GM20431 (cell line): ENCODE measurements around the gene PPP1R9B.

ENCODE experiments used
- in situ Hi-C: fragments of 300-500 bp; cut with MseI, MboI; formaldehyde crosslinking; loops from one replicate; pipeline ENCODE4 v1.15.0; 2020; ENCODE audit warnings: low sequenced_read_pairs; ENCODE audit not compliant: unreplicated experiment

PPP1R9B gene

GRCh38 chr17:50150354-50151040 lies at the start of gene PPP1R9B:
Gene PPP1R9B, minus strand, starts transcription at chr17:50150677. Its CDS starts 164 bp downstream, at chr17:50150513.
- in situ Hi-C loops: no loop called here

GRCh38 chr17:50199803-50200456 lies 49.5 kb upstream of the PPP1R9B start:
- in situ Hi-C loops: loop anchor here (10.0 kb wide), 1 partner anchor 95 kb away; no protein-coding TSS in a partner anchor

- in situ Hi-C loops: no loop called here
Observed at GRCh38 chr17:50199211-50199802, 48.8 kb upstream of the PPP1R9B start.

- in situ Hi-C loops: no loop called here
Observed at GRCh38 chr17:50198026-50198669, 47.7 kb upstream of the PPP1R9B start.

- in situ Hi-C loops: no loop called here
Observed at GRCh38 chr17:50196826-50197225, 46.3 kb upstream of the PPP1R9B start.

DNA sequence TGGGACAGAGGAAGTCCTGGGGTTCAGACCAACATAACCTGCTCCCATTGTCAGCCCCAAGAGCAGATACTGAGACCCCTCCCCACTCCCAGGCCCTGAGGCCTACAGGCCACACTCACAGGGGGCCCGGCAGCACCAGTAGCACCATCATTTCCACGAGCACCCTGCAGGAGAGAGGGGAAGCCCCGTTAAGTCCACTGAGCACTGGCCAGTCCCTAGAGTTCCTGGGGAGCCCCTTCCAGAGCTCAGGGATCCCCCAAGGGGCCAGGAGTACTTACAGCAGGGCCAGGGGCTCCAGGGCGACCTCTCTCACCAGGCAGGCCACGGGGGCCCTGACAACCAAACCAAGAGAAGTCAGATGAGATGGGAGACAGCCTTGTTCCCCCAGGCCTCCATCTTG lies 45.6 kb upstream of the PPP1R9B start:
- in situ Hi-C loops: no loop called here

DNA sequence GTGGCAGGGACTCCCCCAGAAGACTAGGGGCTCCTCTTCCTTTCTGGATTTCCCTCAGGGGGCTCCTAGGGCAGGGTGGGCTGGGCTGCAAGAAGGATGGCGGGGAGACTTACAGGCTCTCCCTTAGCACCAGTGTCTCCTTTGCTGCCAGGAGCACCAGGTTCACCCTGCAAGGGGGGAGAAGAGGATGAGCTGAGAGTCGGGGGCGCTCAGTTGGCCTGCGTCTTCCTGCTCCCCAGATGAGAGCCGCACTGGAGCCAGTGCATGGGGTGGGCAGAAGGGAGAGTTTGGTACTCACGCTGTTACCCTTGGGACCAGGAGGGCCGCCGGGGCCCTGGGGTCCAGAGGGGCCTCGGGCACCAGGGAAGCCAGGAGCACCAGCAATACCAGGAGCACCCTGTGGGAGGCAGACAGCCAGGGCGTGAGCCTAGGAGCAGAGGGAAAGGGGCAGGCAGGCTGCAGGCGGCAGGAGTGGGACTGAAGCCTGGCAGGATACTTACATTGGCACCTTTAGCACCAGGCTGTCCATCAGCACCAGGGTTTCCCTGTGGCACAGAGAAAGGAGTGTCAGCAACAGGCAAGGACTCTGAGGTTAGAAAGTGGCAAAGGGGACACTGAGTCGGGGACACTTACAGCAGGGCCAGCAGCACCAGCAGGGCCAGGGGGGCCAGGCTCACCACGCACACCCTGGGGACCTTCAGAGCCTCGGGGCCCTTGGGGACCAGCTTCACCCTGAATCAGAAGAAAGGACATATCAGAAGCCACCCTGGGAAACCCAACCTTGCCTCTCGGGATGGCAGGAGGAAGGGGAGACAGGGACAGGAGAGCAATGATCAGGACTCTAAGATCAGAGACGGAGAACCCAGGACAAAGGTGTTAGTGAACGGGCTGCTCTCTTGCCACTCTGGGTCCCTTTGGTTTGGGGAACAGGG lies 44.7 kb upstream of the PPP1R9B start:
- in situ Hi-C loops: no loop called here

DNA sequence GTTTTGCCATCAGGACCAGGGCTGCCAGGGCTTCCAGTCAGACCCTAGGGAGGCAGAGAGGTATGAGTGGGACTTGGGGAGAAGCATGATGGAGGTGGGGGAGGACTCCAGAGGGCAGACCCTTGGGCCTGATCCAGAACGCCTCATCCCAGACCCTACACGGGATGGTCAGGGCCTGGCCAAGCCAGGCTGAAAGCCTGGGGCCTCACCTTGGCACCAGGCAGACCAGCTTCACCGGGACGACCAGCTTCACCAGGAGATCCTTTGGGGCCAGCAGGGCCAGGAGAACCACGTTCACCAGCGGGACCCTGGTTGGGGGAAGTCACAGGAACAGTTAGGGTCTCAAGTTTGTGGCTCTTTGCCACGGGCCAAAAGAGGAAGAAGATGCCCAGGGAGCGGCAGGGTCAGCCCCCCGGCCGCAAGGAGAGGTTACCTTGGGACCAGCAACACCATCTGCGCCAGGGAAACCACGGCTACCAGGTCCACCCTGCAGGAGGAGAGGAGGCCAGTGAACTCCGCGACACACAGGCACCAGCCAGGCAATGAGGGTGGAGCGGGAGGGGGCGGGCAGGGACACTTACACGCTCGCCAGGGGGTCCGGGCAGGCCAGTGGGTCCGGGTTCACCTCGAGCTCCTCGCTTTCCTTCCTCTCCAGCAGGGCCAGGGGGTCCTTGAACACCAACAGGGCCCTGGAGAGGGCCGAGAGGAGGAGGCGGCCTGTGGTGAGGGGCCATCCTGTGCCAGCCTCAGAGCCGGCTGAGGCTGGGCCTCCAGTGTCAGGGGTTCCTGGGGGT lies 43.9 kb upstream of the PPP1R9B start:
- in situ Hi-C loops: no loop called here

DNA sequence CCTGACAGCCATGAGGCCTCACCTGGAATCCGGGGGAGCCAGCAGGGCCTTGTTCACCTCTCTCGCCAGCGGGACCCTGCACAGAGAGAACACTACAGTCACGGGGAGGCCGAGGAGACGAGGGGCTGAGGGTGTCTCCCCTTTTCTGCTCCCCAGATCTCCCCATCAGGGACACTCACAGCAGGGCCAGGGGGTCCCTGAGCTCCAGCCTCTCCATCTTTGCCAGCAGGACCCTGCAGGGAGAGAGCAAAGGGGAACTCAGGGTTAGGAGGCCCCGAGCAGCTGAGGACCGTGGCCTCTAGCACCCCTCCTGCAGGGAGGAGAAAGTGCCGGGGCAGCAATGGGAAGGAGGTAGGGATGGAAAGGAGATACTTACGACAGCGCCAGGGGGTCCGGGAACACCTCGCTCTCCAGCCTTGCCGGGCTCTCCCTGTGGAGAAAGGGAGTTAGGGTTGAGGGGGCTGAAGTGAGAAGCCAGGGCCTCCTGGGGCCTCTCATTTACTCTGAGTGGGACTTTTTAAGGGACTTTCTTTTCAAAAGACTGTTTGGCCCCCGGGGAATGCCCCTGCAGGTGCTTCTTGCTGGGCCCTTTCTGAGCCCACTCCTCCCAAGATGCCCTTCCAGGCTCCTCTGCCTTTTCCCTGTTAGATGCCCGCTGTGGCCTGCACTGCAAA lies 42.3 kb upstream of the PPP1R9B start:
- in situ Hi-C loops: no loop called here

DNA sequence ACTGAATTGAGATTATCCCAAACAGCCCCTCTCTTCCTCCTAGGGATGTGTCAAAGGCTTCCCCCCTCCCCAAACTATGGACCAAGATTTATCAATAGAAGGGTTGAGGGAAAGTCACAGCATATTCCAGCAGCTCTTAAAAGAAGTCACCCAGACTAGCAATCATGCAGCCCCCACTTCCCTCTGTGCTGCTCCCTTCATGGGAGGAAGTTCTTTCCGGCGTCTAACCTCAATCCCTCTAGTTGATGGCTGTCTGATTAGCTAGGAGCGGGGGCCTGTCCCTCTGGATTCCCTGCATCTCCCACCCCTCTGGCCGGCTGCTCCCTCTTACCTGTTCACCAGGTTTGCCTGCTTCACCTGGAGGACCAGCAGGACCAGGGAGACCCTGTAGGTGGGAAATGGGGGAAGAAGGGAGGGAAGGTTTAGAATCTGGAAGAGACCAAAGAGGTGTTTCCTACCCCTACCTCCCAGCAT lies 41.7 kb upstream of the PPP1R9B start:
- in situ Hi-C loops: no loop called here

DNA sequence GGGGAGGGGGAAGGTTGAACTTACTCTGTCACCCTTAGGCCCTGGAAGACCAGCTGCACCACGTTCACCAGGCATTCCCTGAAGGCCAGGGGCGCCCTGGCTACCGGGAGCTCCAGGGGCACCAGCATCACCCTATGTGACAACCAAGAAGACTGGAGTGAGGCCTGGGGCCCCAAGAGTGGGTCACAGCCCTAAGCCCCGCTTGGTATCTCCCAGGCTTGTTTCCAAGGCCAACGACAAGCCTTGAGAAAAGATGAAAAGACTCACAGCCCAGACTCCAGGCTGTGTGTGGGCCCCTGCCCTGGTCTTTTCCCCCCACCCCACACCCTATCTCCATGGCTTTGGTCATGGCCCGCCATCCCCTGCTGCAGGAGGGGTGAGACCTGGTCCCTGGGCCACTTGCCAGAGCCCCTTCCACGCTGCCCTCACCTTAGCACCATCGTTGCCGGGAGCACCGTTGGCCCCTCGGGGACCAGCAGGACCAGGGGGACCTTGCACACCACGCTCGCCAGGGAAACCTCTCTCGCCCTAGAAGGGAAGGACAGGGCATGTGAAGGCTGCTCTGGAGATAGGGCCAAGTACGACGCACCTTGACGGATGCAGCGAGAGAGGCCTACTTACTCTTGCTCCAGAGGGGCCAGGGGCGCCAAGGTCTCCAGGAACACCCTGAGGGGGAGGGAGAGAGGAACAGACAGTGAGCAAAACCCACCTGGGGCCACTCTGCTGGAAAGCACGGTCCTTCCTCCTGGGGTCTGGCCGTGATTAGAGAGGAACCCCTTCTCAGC lies 41.1 kb upstream of the PPP1R9B start:
- in situ Hi-C loops: no loop called here

GRCh38 chr17:50190603-50191358 lies 40.3 kb upstream of the PPP1R9B start:
- in situ Hi-C loops: no loop called here

- in situ Hi-C loops: no loop called here
Observed at GRCh38 chr17:50190293-50190602, 39.8 kb upstream of the PPP1R9B start.

DNA sequence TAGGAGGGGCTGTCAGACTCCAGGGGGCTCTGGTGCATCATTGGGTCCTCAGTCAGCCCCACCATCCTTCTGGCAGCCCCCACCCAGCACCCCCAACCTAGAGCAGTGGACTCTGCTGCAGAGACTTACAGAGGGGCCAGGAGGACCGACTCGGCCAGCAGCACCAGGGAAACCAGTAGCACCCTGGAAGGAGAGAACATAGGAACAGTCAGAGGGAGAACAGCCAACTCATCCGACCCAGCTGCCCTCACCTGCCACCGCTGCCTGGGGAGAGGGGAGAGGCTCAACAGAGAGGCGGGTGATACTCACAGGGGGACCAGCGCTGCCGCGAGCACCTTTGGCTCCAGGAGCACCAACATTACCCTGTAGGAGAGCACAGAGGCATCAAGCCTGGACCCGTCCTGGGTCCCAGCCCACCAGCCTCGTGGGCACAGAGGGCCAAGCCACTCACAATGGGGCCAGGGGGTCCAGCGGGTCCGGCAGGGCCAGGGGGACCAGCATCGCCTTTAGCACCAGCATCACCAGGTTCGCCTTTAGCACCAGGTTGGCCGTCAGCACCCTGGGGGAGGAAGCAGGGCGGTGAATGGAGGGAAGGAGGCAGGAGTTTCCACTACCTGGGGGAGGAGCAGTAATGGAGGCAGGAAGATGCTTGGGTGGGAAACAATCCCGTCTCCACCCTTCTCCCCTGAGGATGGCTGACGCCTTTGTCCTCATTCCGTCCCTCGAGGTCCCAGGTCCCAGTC lies 39.2 kb upstream of the PPP1R9B start:
- in situ Hi-C loops: no loop called here

DNA sequence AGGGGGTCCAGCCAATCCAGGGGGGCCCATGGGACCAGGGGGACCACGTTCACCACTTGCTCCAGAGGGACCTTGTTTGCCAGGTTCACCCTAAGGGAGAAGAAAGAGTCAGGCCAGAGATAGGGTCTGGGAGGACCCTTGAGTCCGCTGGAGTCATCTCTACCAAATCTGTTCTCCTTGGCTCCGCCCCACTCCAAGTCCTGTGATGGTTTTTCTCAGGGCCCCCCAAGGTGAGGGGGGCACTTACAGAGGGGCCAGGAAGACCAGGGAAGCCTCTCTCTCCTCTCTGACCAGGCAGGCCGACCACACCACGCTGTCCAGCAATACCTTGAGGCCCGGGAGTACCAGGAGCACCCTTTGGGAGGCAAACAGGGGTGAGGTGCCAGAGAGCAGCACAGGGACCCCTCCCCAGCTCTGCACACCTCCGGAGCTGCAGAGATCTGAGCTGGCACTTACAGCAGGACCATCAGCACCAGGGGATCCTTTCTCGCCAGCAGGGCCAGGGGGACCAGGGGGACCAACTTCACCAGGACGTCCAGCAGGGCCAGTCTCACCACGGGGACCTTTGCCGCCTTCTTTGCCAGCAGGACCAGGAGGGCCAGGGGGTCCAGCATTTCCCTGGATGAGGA lies 38.6 kb upstream of the PPP1R9B start:
- in situ Hi-C loops: no loop called here

- in situ Hi-C loops: no loop called here
Observed at GRCh38 chr17:50188531-50188920, 38.0 kb upstream of the PPP1R9B start.
